ENCODE results near the gene PTCRA. TPM values are rescaled to one million over a fixed set of nuclear protein-coding genes. Genes with fewer than 3 reads are reported as not detected.
A peak's percentile ranks its signal among the peaks of the same experiment; 100 is the strongest.
"Not testable (repeated sequence)": the region's sequence is repeated elsewhere in the genome, so short reads cannot be mapped to it uniquely, and the experiment has no call there.

Gene PTCRA
- total RNA-seq, 1 donor from 2014 or later = not detected

- H3K4me1 Mint-ChIP-seq (ENCODE audit: unreplicated experiment) = peaks cover 12% of the 10 kb centered on the region
- no peaks in the 10 kb centered on the region for H3K9me3 Mint-ChIP-seq
- peaks cover 7% of the 10 kb centered on the region for H3K36me3 Mint-ChIP-seq
- peak overlapping the region; percentile 98 for H3K4me3 Mint-ChIP-seq
- peak; percentile 92 for DNase-seq (ENCODE audit: extremely low spot score, unreplicated experiment)
- peak overlapping the region; percentile 96 for H3K27ac Mint-ChIP-seq
- H3K27me3 Mint-ChIP-seq = no peaks in the 10 kb centered on the region
- no peak for TF ChIP-seq CTCF (conservative IDR thresholded peaks at IDR 0.05)
These were observed 25.3 kb upstream of the PTCRA start for GRCh38 chr6:42890311-42891198.

- H3K4me3 Mint-ChIP-seq = peak overlapping the region; percentile 98
- H3K27ac Mint-ChIP-seq = peak overlapping the region; percentile 96
- no peaks in the 10 kb centered on the region for H3K9me3 Mint-ChIP-seq
- DNase-seq (ENCODE audit: extremely low spot score, unreplicated experiment) = no peak
- TF ChIP-seq CTCF (conservative IDR thresholded peaks at IDR 0.05) = no peak
- H3K4me1 Mint-ChIP-seq (ENCODE audit: unreplicated experiment) = peaks cover 12% of the 10 kb centered on the region
- H3K36me3 Mint-ChIP-seq = peaks cover under 1% of the 10 kb centered on the region
- no peaks in the 10 kb centered on the region for H3K27me3 Mint-ChIP-seq
These were observed 24.6 kb upstream of the PTCRA start for GRCh38 chr6:42891199-42891722.

GRCh38 chr6:42894041-42894828 lies 21.6 kb upstream of the PTCRA start:
- not testable (repeated sequence) for H3K36me3 Mint-ChIP-seq; H3K4me3 Mint-ChIP-seq; DNase-seq (ENCODE audit: extremely low spot score, unreplicated experiment); H3K9me3 Mint-ChIP-seq; H3K27me3 Mint-ChIP-seq
- H3K27ac Mint-ChIP-seq = peak overlapping the region; percentile 26
- peaks cover 18% of the 10 kb centered on the region for H3K4me1 Mint-ChIP-seq (ENCODE audit: unreplicated experiment)

DNA sequence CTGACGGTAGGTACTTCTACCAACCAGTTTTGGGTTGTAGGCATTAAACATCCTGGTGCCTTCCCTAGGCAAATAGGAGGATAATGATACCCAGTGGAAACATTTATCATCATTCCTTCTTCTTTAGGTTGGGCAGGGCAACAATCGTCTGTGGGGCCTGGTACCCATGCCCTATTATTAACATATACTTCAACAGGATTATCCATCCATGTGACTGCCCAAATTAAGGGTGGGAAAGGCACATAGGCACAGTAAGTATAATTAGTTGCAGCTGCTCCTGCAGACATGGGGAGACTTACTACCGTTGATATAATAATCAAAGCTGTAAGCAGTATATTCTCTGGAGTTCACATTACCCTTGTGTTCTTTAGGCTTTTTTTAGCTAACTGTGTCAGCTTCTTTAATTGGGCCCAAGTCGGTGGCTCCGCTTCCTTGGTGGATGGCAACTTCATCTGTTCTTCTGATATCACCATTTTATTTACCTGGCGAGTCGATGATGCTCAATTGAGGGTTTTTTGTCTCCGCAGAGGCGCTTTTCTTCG lies 19.6 kb upstream of the PTCRA start:
- no peak overlapping the region for H3K4me3 Mint-ChIP-seq
- no peaks in the 10 kb centered on the region for H3K36me3 Mint-ChIP-seq
- H3K4me1 Mint-ChIP-seq (ENCODE audit: unreplicated experiment) = peaks cover 11% of the 10 kb centered on the region
- TF ChIP-seq CTCF (conservative IDR thresholded peaks at IDR 0.05) = no peak
- no peaks in the 10 kb centered on the region for H3K27me3 Mint-ChIP-seq
- DNase-seq (ENCODE audit: extremely low spot score, unreplicated experiment) = no peak
- H3K27ac Mint-ChIP-seq = no peak overlapping the region
- no peaks in the 10 kb centered on the region for H3K9me3 Mint-ChIP-seq

DNA sequence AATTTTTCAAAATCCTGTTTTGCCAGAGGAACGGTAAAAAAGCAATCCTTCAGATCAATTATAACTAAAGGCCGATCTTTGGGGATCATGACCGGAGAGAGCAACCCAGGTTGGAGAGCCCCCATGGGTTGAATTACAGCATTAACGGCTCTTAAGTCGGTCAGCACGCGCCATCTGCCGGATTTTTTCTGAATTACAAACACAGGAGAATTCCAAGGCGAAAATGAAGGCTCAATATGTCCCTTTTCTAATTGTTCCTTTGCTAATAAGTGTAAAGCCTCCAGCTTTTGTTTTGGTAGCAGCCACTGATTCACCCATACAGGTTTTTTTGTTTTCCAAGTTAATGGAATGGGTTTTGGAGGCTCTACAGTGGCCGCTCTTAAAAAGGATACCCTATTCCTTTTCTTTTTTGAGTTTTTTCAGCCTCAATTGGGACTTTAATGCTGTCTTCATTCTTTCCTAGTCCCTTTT lies 16.9 kb upstream of the PTCRA start:
- Mint-ChIP-seq H3K36me3 (no peaks in the 10 kb centered on the region), H3K27ac (peak overlapping the region; percentile 26), H3K4me1 (ENCODE audit: unreplicated experiment) (peaks cover 24% of the 10 kb centered on the region), H3K4me3 (peak overlapping the region; percentile 71), H3K27me3 (no peaks in the 10 kb centered on the region), H3K9me3 (no peaks in the 10 kb centered on the region)
- DNase-seq (ENCODE audit: extremely low spot score, unreplicated experiment) = no peak
- TF ChIP-seq CTCF (conservative IDR thresholded peaks at IDR 0.05) = peak; percentile 84
